ENCODE data around the gene AOAH. TPM values are rescaled to one million over a fixed set of nuclear protein-coding genes. Genes with fewer than 3 reads are reported as not detected.

The AOAH gene
- total and polyA plus RNA-seq, 9 of the 15 experiments (the other 6 are each of a cell fraction or from before 2014, with no cell fraction given) = not detected

- no peak for TF ChIP-seq HDAC3 (IDR thresholded peaks at IDR 0.05; ENCODE audit: borderline replicate concordance, partially characterized antibody)
- TF ChIP-seq CHAMP1 (IDR thresholded peaks at IDR 0.05) = no peak
- TF ChIP-seq HMG20A (CRISPR knock-in tag; conservative IDR thresholded peaks at IDR 0.05) = no peak
- TF ChIP-seq TFAM (CRISPR knock-in tag; conservative IDR thresholded peaks at IDR 0.05) = no peak
- no peak for TF ChIP-seq ZNF395 (CRISPR knock-in tag; IDR thresholded peaks at IDR 0.05)
- no peak for TF ChIP-seq MXI1 (IDR thresholded peaks at IDR 0.05; ENCODE audit: low read depth, low read length)
- TF ChIP-seq SIN3A (IDR thresholded peaks at IDR 0.05; ENCODE audit: borderline replicate concordance in 2 of 2, control insufficient read depth in 1 of 2, low read depth in 2 of 2, low read length in 2 of 2) = no peak
- no peak for TF ChIP-seq BDP1 (IDR thresholded peaks at IDR 0.05; ENCODE audit: insufficient read depth, insufficient read length)
- TF ChIP-seq ZBTB2 (IDR thresholded peaks at IDR 0.05) = no peak
- no peak for TF ChIP-seq ELF4 (CRISPR knock-in tag; IDR thresholded peaks at IDR 0.05)
- peak; percentile 69; the same call in 1 of the 2 replicates for TF ChIP-seq FOXA1 (IDR thresholded peaks at IDR 0.05; ENCODE audit: borderline replicate concordance)
- TF ChIP-seq ZNF699 (CRISPR knock-in tag; IDR thresholded peaks at IDR 0.05; ENCODE audit: insufficient replicate concordance) = no peak
- TF ChIP-seq SAFB2 (IDR thresholded peaks at IDR 0.05; ENCODE audit: borderline replicate concordance, low read depth, low read length, severe bottlenecking) = no peak
- TF ChIP-seq ZFP1 (CRISPR knock-in tag; IDR thresholded peaks at IDR 0.05) = no peak
- TF ChIP-seq ETV6 (IDR thresholded peaks at IDR 0.05; ENCODE audit: borderline replicate concordance in 1 of 2, low read depth in 2 of 2, low read length in 1 of 2) = no peak
- TF ChIP-seq ETV6 (CRISPR knock-in tag; IDR thresholded peaks at IDR 0.05; ENCODE audit: borderline replicate concordance) = no peak
- no peak for TF ChIP-seq PTTG1 (tag; IDR thresholded peaks at IDR 0.05; ENCODE audit: low read depth)
- TF ChIP-seq FIP1L1 (IDR thresholded peaks at IDR 0.05; ENCODE audit: low read depth, low read length, poor library complexity, severe bottlenecking) = no peak
- no peak for TF ChIP-seq CLOCK (CRISPR knock-in tag; IDR thresholded peaks at IDR 0.05; ENCODE audit: borderline replicate concordance)
Measured at GRCh38 chr7:36597090-36597773, 127.1 kb downstream of the AOAH start (continued).
